Trophoblast cell (in vitro differentiated cells and primary cell): ENCODE results near the gene PARP1.

Source experiments
- DNase-seq, 2 donors: peaks; one replicate each; pipeline ENCODE4 v3.0.0-alpha.2; 2016
- H2AFZ ChIP-seq: 2 replicates; pipeline ENCODE4 v1.6.1; 2013; ENCODE audit warnings: low read length, moderate library complexity, mild to moderate bottlenecking; ENCODE audit not compliant: insufficient read depth, poor library complexity
- H2AK5ac ChIP-seq: 2 replicates; pipeline ENCODE4 v1.6.1; 2013; ENCODE audit warnings: mild to moderate bottlenecking, low read length
- H2BK120ac ChIP-seq: 2 replicates; pipeline ENCODE4 v1.6.1; 2013; ENCODE audit warnings: low read length, mild to moderate bottlenecking, moderate library complexity; ENCODE audit not compliant: insufficient read depth, poor library complexity
- H2BK12ac ChIP-seq: 2 replicates; pipeline ENCODE4 v1.6.1; 2013; ENCODE audit warnings: mild to moderate bottlenecking, low read length, moderate library complexity
- H2BK5ac ChIP-seq: 2 replicates; pipeline ENCODE4 v1.6.1; 2013; ENCODE audit warnings: low read length, low read depth, moderate library complexity, mild to moderate bottlenecking; ENCODE audit not compliant: poor library complexity
- H3K14ac ChIP-seq: 2 replicates; pipeline ENCODE4 v1.6.1; 2013; ENCODE audit warnings: mild to moderate bottlenecking, low read length
- H3K18ac ChIP-seq: 2 replicates; pipeline ENCODE4 v1.6.1; 2013; ENCODE audit warnings: mild to moderate bottlenecking, low read length
- H3K23ac ChIP-seq: 2 replicates; pipeline ENCODE4 v1.6.1; 2013; ENCODE audit warnings: low read length
- H3K27ac ChIP-seq: 2 replicates; pipeline ENCODE4 v1.5.1; 2013; ENCODE audit warnings: low read depth, mild to moderate bottlenecking, inconsistent platforms, low read length, moderate library complexity
- H3K27me3 ChIP-seq: 2 replicates; pipeline ENCODE4 v1.6.1; 2013; ENCODE audit warnings: inconsistent platforms, mild to moderate bottlenecking, low read length, moderate library complexity; ENCODE audit not compliant: insufficient read depth
- H3K36me3 ChIP-seq, 2 experiments: 1 replicate in 1 of 2; 2 replicates in 1 of 2; pipeline ENCODE4 v1.6.1; 2013; ENCODE audit warnings: low read length in 2 of 2, mild to moderate bottlenecking in 2 of 2, moderate library complexity in 1 of 2; ENCODE audit not compliant: insufficient read depth in 2 of 2, control insufficient read depth in 1 of 2
- H3K4ac ChIP-seq: 2 replicates; pipeline ENCODE4 v1.6.1; 2013; ENCODE audit warnings: low read depth, mild to moderate bottlenecking, low read length, moderate library complexity
- H3K4me1 ChIP-seq, 2 experiments: 1 replicate in 1 of 2; 2 replicates in 1 of 2; pipeline ENCODE4 v1.6.1; 2013; ENCODE audit warnings: low read length in 2 of 2, mild to moderate bottlenecking in 2 of 2, moderate library complexity in 1 of 2; ENCODE audit not compliant: insufficient read depth in 2 of 2, control insufficient read depth in 1 of 2
- H3K4me2 ChIP-seq: 2 replicates; pipeline ENCODE4 v1.6.1; 2013; ENCODE audit warnings: inconsistent platforms, mild to moderate bottlenecking, low read length, moderate library complexity
- H3K4me3 ChIP-seq: 2 replicates; pipeline ENCODE4 v1.5.1; 2013; ENCODE audit warnings: mild to moderate bottlenecking, low read depth, low read length, inconsistent platforms
- H3K79me1 ChIP-seq: one replicate; pipeline ENCODE4 v1.6.1; 2013; ENCODE audit warnings: low read length
- H3K79me2 ChIP-seq: 2 replicates; pipeline ENCODE4 v1.6.1; 2013; ENCODE audit warnings: low read length, mild to moderate bottlenecking; ENCODE audit not compliant: control insufficient read depth, insufficient read depth, poor library complexity
- H3K9ac ChIP-seq: 2 replicates; pipeline ENCODE4 v1.6.1; 2013; ENCODE audit warnings: mild to moderate bottlenecking, low read length
- H3K9me3 ChIP-seq: 2 replicates; pipeline ENCODE4 v1.6.1; 2013; ENCODE audit warnings: low read depth, mild to moderate bottlenecking, control low read depth, inconsistent platforms, low read length; ENCODE audit not compliant: insufficient read depth
- H4K12ac ChIP-seq: 2 replicates; pipeline ENCODE4 v1.6.1; 2013; ENCODE audit warnings: low read depth, mild to moderate bottlenecking, low read length, moderate library complexity
- H4K8ac ChIP-seq: 2 replicates; pipeline ENCODE4 v1.6.1; 2013; ENCODE audit warnings: low read depth, mild to moderate bottlenecking, low read length, moderate library complexity
- H4K91ac ChIP-seq: one replicate; pipeline ENCODE4 v1.6.1; 2013; ENCODE audit warnings: low read depth, mild to moderate bottlenecking, low read length, moderate library complexity
- WGBS: extraction: QIAGEN DNeasy Blood & Tissue Kit; methylation state at CpG from one replicate; pipeline ENCODE4 v1.1.7; 2013; ENCODE audit warnings: missing lambda C conversion rate; ENCODE audit not compliant: insufficient read length, insufficient coverage; ENCODE audit errors: extremely low coverage; 5-methylcytosine and 5-hydroxymethylcytosine counted together

Gene PARP1

GRCh38 chr1:226446094-226446493, 38.2 kb upstream of the PARP1 start:
- H3K18ac ChIP-seq: no peak overlapping the region
- no peak overlapping the region for H2AFZ ChIP-seq
- no peak overlapping the region for H2BK12ac ChIP-seq
- H4K12ac ChIP-seq: peak overlapping the region; percentile 8
- no peaks in the 10 kb centered on the region for H3K4me1 ChIP-seq
- no peak overlapping the region for H3K4me2 ChIP-seq
- H3K23ac ChIP-seq: no peak overlapping the region
- no peaks in the 10 kb centered on the region for H3K79me1 ChIP-seq
- H3K4ac ChIP-seq: no peak overlapping the region
- H3K79me2 ChIP-seq: no peaks in the 10 kb centered on the region
- H3K9me3 ChIP-seq: no peaks in the 10 kb centered on the region
- H2AK5ac ChIP-seq: no peak overlapping the region
- H3K14ac ChIP-seq: no peak overlapping the region
- H3K27me3 ChIP-seq: no peaks in the 10 kb centered on the region
- DNase-seq: no peak
- no peak overlapping the region for H3K27ac ChIP-seq
- no CpG with 5 or more reads among the region's 2 CpGs for WGBS
- no peak overlapping the region for H3K9ac ChIP-seq
- no peak overlapping the region for H2BK120ac ChIP-seq
- H4K8ac ChIP-seq: no peak overlapping the region
- H2BK5ac ChIP-seq: no peak overlapping the region
- no peak overlapping the region for H3K4me3 ChIP-seq
- no peak overlapping the region for H4K91ac ChIP-seq
- no peaks in the 10 kb centered on the region for H3K36me3 ChIP-seq

GRCh38 chr1:226444901-226445300, 37.0 kb upstream of the PARP1 start:
- Histone ChIP-seq H3K79me2 (no peaks in the 10 kb centered on the region), H3K4me1 (no peaks in the 10 kb centered on the region), H3K23ac (no peak overlapping the region), H2BK120ac (no peak overlapping the region), H4K12ac (no peak overlapping the region), H3K79me1 (no peaks in the 10 kb centered on the region), H3K18ac (no peak overlapping the region), H3K4me3 (no peak overlapping the region), H3K14ac (no peak overlapping the region), H3K27me3 (no peaks in the 10 kb centered on the region), H4K91ac (no peak overlapping the region), H2AFZ (no peak overlapping the region), H3K36me3 (no peaks in the 10 kb centered on the region), H4K8ac (no peak overlapping the region), H3K9ac (no peak overlapping the region), H2BK5ac (no peak overlapping the region), H3K27ac (no peak overlapping the region), H3K9me3 (no peaks in the 10 kb centered on the region), H3K4ac (no peak overlapping the region), H2AK5ac (no peak overlapping the region), H3K4me2 (no peak overlapping the region), H2BK12ac (no peak overlapping the region)
- DNase-seq: no peak
- WGBS: no CpG with 5 or more reads among the region's 2 CpGs

GRCh38 chr1:226443439-226443838, 35.5 kb upstream of the PARP1 start:
- H3K79me1 ChIP-seq: no peaks in the 10 kb centered on the region
- H3K27ac ChIP-seq: no peak overlapping the region
- no peak overlapping the region for H3K9ac ChIP-seq
- H4K91ac ChIP-seq: no peak overlapping the region
- no peak overlapping the region for H4K8ac ChIP-seq
- no peak overlapping the region for H3K4me3 ChIP-seq
- H3K79me2 ChIP-seq: no peaks in the 10 kb centered on the region
- WGBS: no CpG with 5 or more reads among the region's 3 CpGs
- no peaks in the 10 kb centered on the region for H3K9me3 ChIP-seq
- no peak overlapping the region for H3K4ac ChIP-seq
- H3K14ac ChIP-seq: no peak overlapping the region
- H2BK120ac ChIP-seq: no peak overlapping the region
- H3K36me3 ChIP-seq: no peaks in the 10 kb centered on the region
- H2AFZ ChIP-seq: no peak overlapping the region
- H3K4me2 ChIP-seq: no peak overlapping the region
- H2BK5ac ChIP-seq: no peak overlapping the region
- no peak for DNase-seq
- H3K27me3 ChIP-seq: no peaks in the 10 kb centered on the region
- no peak overlapping the region for H3K23ac ChIP-seq
- no peak overlapping the region for H3K18ac ChIP-seq
- H3K4me1 ChIP-seq: no peaks in the 10 kb centered on the region
- no peak overlapping the region for H2AK5ac ChIP-seq
- H4K12ac ChIP-seq: no peak overlapping the region
- no peak overlapping the region for H2BK12ac ChIP-seq

DNA sequence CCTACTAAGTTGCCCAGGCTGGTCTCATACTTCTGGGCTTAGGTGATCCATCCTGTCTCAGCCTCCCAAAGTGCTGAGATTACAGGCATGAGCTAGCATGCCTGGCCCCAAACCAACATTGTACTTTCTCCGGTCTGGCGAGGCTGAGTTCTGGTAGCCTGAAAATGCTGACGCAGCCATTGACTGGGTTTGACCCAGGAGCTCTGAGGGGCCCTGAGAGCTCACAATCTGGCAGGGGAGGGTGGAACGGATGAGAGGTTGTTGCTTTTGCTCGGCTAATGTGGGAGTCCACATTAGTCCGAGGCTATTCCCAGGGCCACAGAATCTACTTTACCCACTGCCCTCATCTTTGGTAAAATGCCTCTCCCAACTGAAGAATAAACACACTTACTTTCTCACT, 35.1 kb upstream of the PARP1 start:
- Histone ChIP-seq H3K18ac (no peak overlapping the region), H3K36me3 (no peaks in the 10 kb centered on the region), H2BK120ac (no peak overlapping the region), H2AFZ (no peak overlapping the region), H3K27ac (no peak overlapping the region), H3K4me1 (no peaks in the 10 kb centered on the region), H4K8ac (no peak overlapping the region), H3K23ac (no peak overlapping the region), H3K9me3 (no peaks in the 10 kb centered on the region), H3K4me2 (no peak overlapping the region), H3K79me2 (no peaks in the 10 kb centered on the region), H3K9ac (no peak overlapping the region), H3K14ac (no peak overlapping the region), H3K79me1 (no peaks in the 10 kb centered on the region), H2BK5ac (no peak overlapping the region), H3K27me3 (no peaks in the 10 kb centered on the region), H4K91ac (no peak overlapping the region), H3K4me3 (no peak overlapping the region), H2AK5ac (no peak overlapping the region), H2BK12ac (no peak overlapping the region), H3K4ac (no peak overlapping the region), H4K12ac (no peak overlapping the region)
- no peak for DNase-seq
- WGBS: no CpG with 5 or more reads among the region's 6 CpGs
